ENCODE measurements around the gene MAFG.

MAFG gene

DNA sequence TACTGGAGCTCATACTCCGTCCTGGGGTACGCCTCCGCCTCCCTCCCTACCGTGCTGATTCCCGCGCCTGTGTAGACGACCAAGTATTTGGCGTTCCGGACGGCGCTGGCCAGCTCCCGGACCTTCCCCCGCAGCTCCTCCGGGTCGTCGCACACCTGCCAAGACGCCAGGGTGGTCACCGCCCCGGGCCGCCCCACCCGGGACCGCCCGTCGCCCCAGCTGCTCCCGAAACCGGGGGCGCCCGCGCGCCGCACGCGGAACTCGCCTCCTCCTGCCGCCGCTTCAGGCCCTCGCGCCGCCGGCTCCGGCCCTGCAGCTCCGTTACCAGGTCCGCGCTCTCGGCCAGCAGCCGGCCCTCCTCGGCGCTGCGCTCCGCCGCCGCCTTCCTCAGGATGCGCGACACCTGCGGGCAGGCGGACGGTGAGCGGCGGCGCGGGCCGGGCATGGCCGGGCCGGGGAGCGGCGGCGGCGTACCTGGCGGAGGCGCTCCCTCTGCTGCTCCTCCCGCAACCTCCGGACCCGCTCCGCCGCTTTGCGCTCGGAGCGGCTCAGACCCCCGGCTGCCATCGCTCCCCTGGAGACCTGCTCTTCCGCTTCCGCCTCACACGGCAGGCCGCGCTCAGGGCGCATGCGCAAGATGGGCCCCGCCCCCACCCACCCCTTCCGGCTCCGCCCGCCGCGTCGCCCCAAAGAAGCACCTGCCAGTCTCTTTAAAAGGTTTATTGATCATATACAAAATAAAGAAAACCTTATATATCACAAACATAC lies 9.8 kb downstream of the MAFG start, which contains the start of gene SIRT7:
TSS of gene SIRT7 (minus strand) at position 612 of the 768 bp plus-strand sequence. CDS start at position 567, 45 bp downstream.
- peak; percentile 78 for ATAC-seq
- no peak for TF ChIP-seq ARNTL (CRISPR knock-in tag; IDR thresholded peaks at IDR 0.05; ENCODE audit: borderline replicate concordance, low read depth)
- TF ChIP-seq ISL1 (CRISPR knock-in tag; IDR thresholded peaks at IDR 0.05), result no peak
- no peak for TF ChIP-seq BACH2 (CRISPR knock-in tag; IDR thresholded peaks at IDR 0.05; ENCODE audit: borderline replicate concordance)
- TF ChIP-seq, protein P1, sequence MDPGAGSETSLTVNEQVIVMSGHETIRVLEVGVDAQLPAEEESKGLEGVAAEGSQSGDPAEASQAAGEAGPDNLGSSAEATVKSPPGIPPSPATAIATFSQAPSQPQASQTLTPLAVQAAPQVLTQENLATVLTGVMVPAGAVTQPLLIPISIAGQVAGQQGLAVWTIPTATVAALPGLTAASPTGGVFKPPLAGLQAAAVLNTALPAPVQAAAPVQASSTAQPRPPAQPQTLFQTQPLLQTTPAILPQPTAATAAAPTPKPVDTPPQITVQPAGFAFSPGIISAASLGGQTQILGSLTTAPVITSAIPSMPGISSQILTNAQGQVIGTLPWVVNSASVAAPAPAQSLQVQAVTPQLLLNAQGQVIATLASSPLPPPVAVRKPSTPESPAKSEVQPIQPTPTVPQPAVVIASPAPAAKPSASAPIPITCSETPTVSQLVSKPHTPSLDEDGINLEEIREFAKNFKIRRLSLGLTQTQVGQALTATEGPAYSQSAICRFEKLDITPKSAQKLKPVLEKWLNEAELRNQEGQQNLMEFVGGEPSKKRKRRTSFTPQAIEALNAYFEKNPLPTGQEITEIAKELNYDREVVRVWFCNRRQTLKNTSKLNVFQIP (CRISPR knock-in tag; IDR thresholded peaks at IDR 0.05; ENCODE audit: borderline replicate concordance, low read depth), result no peak
- TF ChIP-seq, protein P2, sequence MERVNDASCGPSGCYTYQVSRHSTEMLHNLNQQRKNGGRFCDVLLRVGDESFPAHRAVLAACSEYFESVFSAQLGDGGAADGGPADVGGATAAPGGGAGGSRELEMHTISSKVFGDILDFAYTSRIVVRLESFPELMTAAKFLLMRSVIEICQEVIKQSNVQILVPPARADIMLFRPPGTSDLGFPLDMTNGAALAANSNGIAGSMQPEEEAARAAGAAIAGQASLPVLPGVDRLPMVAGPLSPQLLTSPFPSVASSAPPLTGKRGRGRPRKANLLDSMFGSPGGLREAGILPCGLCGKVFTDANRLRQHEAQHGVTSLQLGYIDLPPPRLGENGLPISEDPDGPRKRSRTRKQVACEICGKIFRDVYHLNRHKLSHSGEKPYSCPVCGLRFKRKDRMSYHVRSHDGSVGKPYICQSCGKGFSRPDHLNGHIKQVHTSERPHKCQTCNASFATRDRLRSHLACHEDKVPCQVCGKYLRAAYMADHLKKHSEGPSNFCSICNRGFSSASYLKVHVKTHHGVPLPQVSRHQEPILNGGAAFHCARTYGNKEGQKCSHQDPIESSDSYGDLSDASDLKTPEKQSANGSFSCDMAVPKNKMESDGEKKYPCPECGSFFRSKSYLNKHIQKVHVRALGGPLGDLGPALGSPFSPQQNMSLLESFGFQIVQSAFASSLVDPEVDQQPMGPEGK (CRISPR knock-in tag; IDR thresholded peaks at IDR 0.05; ENCODE audit: borderline replicate concordance), result no peak
- TF ChIP-seq, protein P3, sequence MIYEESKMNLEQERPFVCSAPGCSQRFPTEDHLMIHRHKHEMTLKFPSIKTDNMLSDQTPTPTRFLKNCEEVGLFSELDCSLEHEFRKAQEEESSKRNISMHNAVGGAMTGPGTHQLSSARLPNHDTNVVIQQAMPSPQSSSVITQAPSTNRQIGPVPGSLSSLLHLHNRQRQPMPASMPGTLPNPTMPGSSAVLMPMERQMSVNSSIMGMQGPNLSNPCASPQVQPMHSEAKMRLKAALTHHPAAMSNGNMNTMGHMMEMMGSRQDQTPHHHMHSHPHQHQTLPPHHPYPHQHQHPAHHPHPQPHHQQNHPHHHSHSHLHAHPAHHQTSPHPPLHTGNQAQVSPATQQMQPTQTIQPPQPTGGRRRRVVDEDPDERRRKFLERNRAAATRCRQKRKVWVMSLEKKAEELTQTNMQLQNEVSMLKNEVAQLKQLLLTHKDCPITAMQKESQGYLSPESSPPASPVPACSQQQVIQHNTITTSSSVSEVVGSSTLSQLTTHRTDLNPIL (CRISPR knock-in tag; IDR thresholded peaks at IDR 0.05; ENCODE audit: low read depth), result no peak

DNA sequence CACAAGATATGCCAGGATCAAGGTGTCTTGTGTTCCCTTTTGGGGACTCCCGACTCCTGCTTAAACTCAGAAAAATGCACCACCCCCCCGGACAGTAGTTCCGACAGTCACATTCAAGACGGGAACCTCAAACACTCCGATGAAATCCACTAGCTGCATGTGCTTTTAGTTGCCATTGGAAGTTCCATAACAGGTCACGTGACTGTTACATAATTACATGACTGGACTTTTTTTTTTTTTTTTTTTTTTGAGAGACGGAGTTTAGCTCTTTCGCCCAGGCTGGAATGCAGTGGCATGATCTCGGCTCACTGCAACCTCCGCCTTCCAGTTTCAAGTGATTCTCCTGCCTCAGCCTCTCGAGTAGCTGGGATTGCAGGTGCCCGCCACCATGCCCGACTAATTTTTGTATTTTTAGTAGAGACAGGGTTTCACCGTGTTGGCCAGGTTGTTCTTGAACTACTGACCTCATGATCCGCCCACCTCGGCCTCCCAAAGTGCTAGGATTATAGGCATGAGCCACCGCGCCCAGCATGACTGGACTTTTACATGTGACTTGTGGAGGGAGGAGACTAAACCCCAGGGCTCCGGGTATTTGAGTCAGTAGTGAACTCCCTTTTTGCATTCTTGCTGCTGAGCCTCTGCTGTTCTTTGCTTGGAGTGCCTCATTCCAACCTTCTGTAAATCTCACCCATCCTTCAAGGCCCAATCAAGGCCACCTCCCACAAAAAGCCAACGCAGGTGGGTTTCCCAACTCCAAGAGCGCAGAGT lies 11.1 kb downstream of the MAFG start:
- ATAC-seq, result 0 out of 3 replicates have a peak, but pooled peaks have one; percentile 4
- TF ChIP-seq TOX (CRISPR knock-in tag; IDR thresholded peaks at IDR 0.05; ENCODE audit: borderline replicate concordance) (no peak), OSR1 (CRISPR knock-in tag; IDR thresholded peaks at IDR 0.05) (no peak), ZNF70 (CRISPR knock-in tag; IDR thresholded peaks at IDR 0.05) (no peak), SNAI2 (CRISPR knock-in tag; IDR thresholded peaks at IDR 0.05) (no peak), ZNF8 (CRISPR knock-in tag; IDR thresholded peaks at IDR 0.05) (no peak), PPARA (CRISPR knock-in tag; IDR thresholded peaks at IDR 0.05; ENCODE audit: borderline replicate concordance) (no peak), BACH2 (CRISPR knock-in tag; IDR thresholded peaks at IDR 0.05; ENCODE audit: borderline replicate concordance) (no peak), ZC3H10 (CRISPR knock-in tag; IDR thresholded peaks at IDR 0.05) (no peak), RARB (CRISPR knock-in tag; IDR thresholded peaks at IDR 0.05) (no peak), ISL1 (CRISPR knock-in tag; IDR thresholded peaks at IDR 0.05) (no peak), ZFP30 (CRISPR knock-in tag; IDR thresholded peaks at IDR 0.05) (no peak), GLIS3 (CRISPR knock-in tag; IDR thresholded peaks at IDR 0.05) (no peak), TCF4 (CRISPR knock-in tag; IDR thresholded peaks at IDR 0.05; ENCODE audit: borderline replicate concordance) (no peak), ZNF565 (CRISPR knock-in tag; conservative IDR thresholded peaks at IDR 0.05; ENCODE audit: low read depth) (no peak), CSDC2 (CRISPR knock-in tag; IDR thresholded peaks at IDR 0.05) (no peak)
- TF ChIP-seq, protein P3 (CRISPR knock-in tag; IDR thresholded peaks at IDR 0.05; ENCODE audit: low read depth), result no peak
- TF ChIP-seq, protein P2 (CRISPR knock-in tag; IDR thresholded peaks at IDR 0.05; ENCODE audit: borderline replicate concordance), result no peak
- TF ChIP-seq, protein P4, sequence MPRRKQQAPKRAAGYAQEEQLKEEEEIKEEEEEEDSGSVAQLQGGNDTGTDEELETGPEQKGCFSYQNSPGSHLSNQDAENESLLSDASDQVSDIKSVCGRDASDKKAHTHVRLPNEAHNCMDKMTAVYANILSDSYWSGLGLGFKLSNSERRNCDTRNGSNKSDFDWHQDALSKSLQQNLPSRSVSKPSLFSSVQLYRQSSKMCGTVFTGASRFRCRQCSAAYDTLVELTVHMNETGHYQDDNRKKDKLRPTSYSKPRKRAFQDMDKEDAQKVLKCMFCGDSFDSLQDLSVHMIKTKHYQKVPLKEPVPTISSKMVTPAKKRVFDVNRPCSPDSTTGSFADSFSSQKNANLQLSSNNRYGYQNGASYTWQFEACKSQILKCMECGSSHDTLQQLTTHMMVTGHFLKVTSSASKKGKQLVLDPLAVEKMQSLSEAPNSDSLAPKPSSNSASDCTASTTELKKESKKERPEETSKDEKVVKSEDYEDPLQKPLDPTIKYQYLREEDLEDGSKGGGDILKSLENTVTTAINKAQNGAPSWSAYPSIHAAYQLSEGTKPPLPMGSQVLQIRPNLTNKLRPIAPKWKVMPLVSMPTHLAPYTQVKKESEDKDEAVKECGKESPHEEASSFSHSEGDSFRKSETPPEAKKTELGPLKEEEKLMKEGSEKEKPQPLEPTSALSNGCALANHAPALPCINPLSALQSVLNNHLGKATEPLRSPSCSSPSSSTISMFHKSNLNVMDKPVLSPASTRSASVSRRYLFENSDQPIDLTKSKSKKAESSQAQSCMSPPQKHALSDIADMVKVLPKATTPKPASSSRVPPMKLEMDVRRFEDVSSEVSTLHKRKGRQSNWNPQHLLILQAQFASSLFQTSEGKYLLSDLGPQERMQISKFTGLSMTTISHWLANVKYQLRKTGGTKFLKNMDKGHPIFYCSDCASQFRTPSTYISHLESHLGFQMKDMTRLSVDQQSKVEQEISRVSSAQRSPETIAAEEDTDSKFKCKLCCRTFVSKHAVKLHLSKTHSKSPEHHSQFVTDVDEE (CRISPR knock-in tag; IDR thresholded peaks at IDR 0.05), result no peak
